ENCODE results near the gene ZBTB20. TPM values are rescaled to one million over a fixed set of nuclear protein-coding genes. Genes with fewer than 3 reads are reported as not detected.

Gene ZBTB20
- total RNA-seq, 1 experiment from 2014 or later: 3.7 TPM

DNA sequence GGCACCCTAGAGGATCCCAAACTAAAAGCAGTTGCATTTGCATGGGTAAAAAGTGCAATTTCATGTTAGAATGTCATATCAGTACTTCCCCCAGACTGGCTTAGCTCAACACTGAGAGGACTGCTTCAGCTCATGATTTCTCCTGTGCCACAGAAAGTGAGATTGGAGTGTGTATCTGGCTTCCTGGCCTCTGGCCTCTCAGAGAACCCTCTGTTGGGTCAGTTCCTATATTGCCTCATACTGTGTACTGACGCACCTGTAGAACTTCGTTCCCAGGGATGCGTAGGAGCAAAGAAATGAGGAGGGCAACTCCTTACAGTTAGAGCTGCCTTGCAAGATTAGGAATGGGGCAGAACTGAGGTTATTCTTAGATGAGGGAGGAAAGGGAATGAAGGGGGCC, 512.5 kb downstream of the ZBTB20 start:
- ATAC-seq: no peak
- Histone ChIP-seq H3K27me3 (ENCODE audit: low read length) (no peaks in the 10 kb centered on the region), H3K27ac (ENCODE audit: low read length) (no peak overlapping the region), H3K4me3 (ENCODE audit: low read length) (no peak overlapping the region), H2AFZ (ENCODE audit: low read length) (no peak overlapping the region), H3K4me1 (ENCODE audit: insufficient read depth, low read length) (no peaks in the 10 kb centered on the region), H3K36me3 (ENCODE audit: low read depth, low read length) (no peaks in the 10 kb centered on the region), H4K20me1 (ENCODE audit: low read length) (no peaks in the 10 kb centered on the region), H3K9me2 (replicated peaks; ENCODE audit: low read length) (no peaks in the 10 kb centered on the region), H3K9me3 (ENCODE audit: low read length) (no peaks in the 10 kb centered on the region), H3K9ac (ENCODE audit: low read length) (no peak overlapping the region), H3F3A (ENCODE audit: low read length, unreplicated experiment) (no peaks in the 10 kb centered on the region), H3K4me2 (ENCODE audit: low read length) (no peak overlapping the region), H3K79me2 (ENCODE audit: low read length) (no peaks in the 10 kb centered on the region)
- TF ChIP-seq CTCF (conservative IDR thresholded peaks at IDR 0.05; ENCODE audit: low read depth, low read length): no peak
- TF ChIP-seq EZH2phosphoT487 (IDR thresholded peaks at IDR 0.05; ENCODE audit: borderline replicate concordance, low read length): no peak
- TF ChIP-seq EZH2 (IDR thresholded peaks at IDR 0.05; ENCODE audit: low read length, unreplicated experiment): no peak
- CTCF ChIA-PET: interaction anchor here (0.6 kb wide), 1 partner anchor 17 kb away, joined by 3 read pairs; no protein-coding TSS in a partner anchor
- intact Hi-C loops (cut with micrococcal nuclease): no loop called here
- BruUV-seq (replicated peaks): no TSS peak
- no peak for DNase-seq
- POLR2A ChIA-PET (ENCODE audit: unreplicated experiment): no interaction called here

GRCh38 chr3:114632757-114633424, 514.2 kb downstream of the ZBTB20 start:
- no TSS peak for BruUV-seq (replicated peaks)
- H3K36me3 ChIP-seq (ENCODE audit: low read depth, low read length): no peaks in the 10 kb centered on the region
- no peak overlapping the region for H3K4me2 ChIP-seq (ENCODE audit: low read length)
- no peaks in the 10 kb centered on the region for H3F3A ChIP-seq (ENCODE audit: low read length, unreplicated experiment)
- H3K9ac ChIP-seq (ENCODE audit: low read length): no peak overlapping the region
- H3K9me2 ChIP-seq (replicated peaks; ENCODE audit: low read length): no peaks in the 10 kb centered on the region
- no peak overlapping the region for H2AFZ ChIP-seq (ENCODE audit: low read length)
- H4K20me1 ChIP-seq (ENCODE audit: low read length): no peaks in the 10 kb centered on the region
- ATAC-seq (no peak), DNase-seq (no peak)
- H3K27me3 ChIP-seq (ENCODE audit: low read length): no peaks in the 10 kb centered on the region
- H3K9me3 ChIP-seq (ENCODE audit: low read length): no peaks in the 10 kb centered on the region
- POLR2A ChIA-PET (ENCODE audit: unreplicated experiment): no interaction called here
- TF ChIP-seq CTCF (conservative IDR thresholded peaks at IDR 0.05; ENCODE audit: low read depth, low read length) (no peak), EZH2 (IDR thresholded peaks at IDR 0.05; ENCODE audit: low read length, unreplicated experiment) (no peak)
- H3K4me1 ChIP-seq (ENCODE audit: insufficient read depth, low read length): no peaks in the 10 kb centered on the region
- intact Hi-C loops (cut with micrococcal nuclease): no loop called here
- H3K27ac ChIP-seq (ENCODE audit: low read length): no peak overlapping the region
- no peak overlapping the region for H3K4me3 ChIP-seq (ENCODE audit: low read length)
- CTCF ChIA-PET: no interaction called here
- no peaks in the 10 kb centered on the region for H3K79me2 ChIP-seq (ENCODE audit: low read length)

- H2AFZ ChIP-seq (ENCODE audit: low read length): no peak overlapping the region
- no peaks in the 10 kb centered on the region for H4K20me1 ChIP-seq (ENCODE audit: low read length)
- no peaks in the 10 kb centered on the region for H3K27me3 ChIP-seq (ENCODE audit: low read length)
- no peaks in the 10 kb centered on the region for H3K36me3 ChIP-seq (ENCODE audit: low read depth, low read length)
- ATAC-seq (no peak), DNase-seq (no peak)
- H3K9ac ChIP-seq (ENCODE audit: low read length): no peak overlapping the region
- BruUV-seq (replicated peaks): no TSS peak
- no peaks in the 10 kb centered on the region for H3K9me2 ChIP-seq (replicated peaks; ENCODE audit: low read length)
- H3F3A ChIP-seq (ENCODE audit: low read length, unreplicated experiment): no peaks in the 10 kb centered on the region
- intact Hi-C loops (cut with micrococcal nuclease): no loop called here
- H3K4me1 ChIP-seq (ENCODE audit: insufficient read depth, low read length): 0 out of 2 replicates have a peak, but pooled peaks cover 9% of the 10 kb centered on the region
- no peaks in the 10 kb centered on the region for H3K9me3 ChIP-seq (ENCODE audit: low read length)
- no peak overlapping the region for H3K27ac ChIP-seq (ENCODE audit: low read length)
- no peak overlapping the region for H3K4me2 ChIP-seq (ENCODE audit: low read length)
- TF ChIP-seq CTCF (conservative IDR thresholded peaks at IDR 0.05; ENCODE audit: low read depth, low read length): no peak
- no peaks in the 10 kb centered on the region for H3K79me2 ChIP-seq (ENCODE audit: low read length)
- no peak overlapping the region for H3K4me3 ChIP-seq (ENCODE audit: low read length)
- POLR2A ChIA-PET (ENCODE audit: unreplicated experiment): interaction anchor here (0.7 kb wide), 1 partner anchor 18 kb away, joined by 3 read pairs; no protein-coding TSS in a partner anchor
- CTCF ChIA-PET: no interaction called here
Measured at GRCh38 chr3:114627770-114628169, 519.3 kb downstream of the ZBTB20 start.

Data from PC-3 (cell line).